Measurements from ENCODE around the gene GJA4.

GRCh38 chr1:34842073-34842472, 49.3 kb downstream of the GJA4 start:
- TF ChIP-seq CTCF (IDR thresholded peaks at IDR 0.05) (no peak), EZH2 (IDR thresholded peaks at IDR 0.05; ENCODE audit: borderline replicate concordance, insufficient read depth, low read depth, low read length, poor library complexity, severe bottlenecking) (no peak)

All from B cell (primary cell).